Neuronal stem cell (in vitro differentiated cells): Measurements from ENCODE around the gene FAM114A1.
"Not testable (repeated sequence)": the region's sequence is repeated elsewhere in the genome, so short reads cannot be mapped to it uniquely, and the experiment has no call there.

Source experiments
- DNase-seq: peaks from one replicate; pipeline ENCODE4 v3.0.0-alpha.2; 2013; ENCODE audit warnings: low spot score
- H2AFZ ChIP-seq: one replicate; pipeline ENCODE4 v1.6.1; 2013; ENCODE audit warnings: mild to moderate bottlenecking, low read length, inconsistent platforms
- H2AK5ac ChIP-seq: 2 replicates; pipeline ENCODE4 v1.6.1; 2013; ENCODE audit warnings: low read depth, mild to moderate bottlenecking, inconsistent platforms, low read length, moderate library complexity, mixed read lengths
- H2BK120ac ChIP-seq: 2 replicates; pipeline ENCODE4 v1.6.1; 2013; ENCODE audit warnings: low read depth, mild to moderate bottlenecking, inconsistent platforms, low read length, moderate library complexity, mixed read lengths
- H2BK12ac ChIP-seq: one replicate; pipeline ENCODE4 v1.6.1; 2013; ENCODE audit warnings: low read length, inconsistent platforms
- H2BK15ac ChIP-seq: 2 replicates; pipeline ENCODE4 v1.6.1; 2013; ENCODE audit warnings: mild to moderate bottlenecking, low read length, inconsistent platforms, mixed read lengths
- H2BK5ac ChIP-seq: one replicate; pipeline ENCODE4 v1.6.1; 2013; ENCODE audit warnings: inconsistent platforms, mild to moderate bottlenecking, low read length, moderate library complexity
- H3K14ac ChIP-seq: one replicate; pipeline ENCODE4 v1.6.1; 2013; ENCODE audit warnings: low read length, inconsistent platforms
- H3K18ac ChIP-seq: 2 replicates; pipeline ENCODE4 v1.6.1; 2013; ENCODE audit warnings: low read length, inconsistent platforms
- H3K23ac ChIP-seq: 2 replicates; pipeline ENCODE4 v1.6.1; 2013; ENCODE audit warnings: low read depth, mild to moderate bottlenecking, mixed read lengths, low read length, inconsistent platforms; ENCODE audit not compliant: poor library complexity
- H3K27ac ChIP-seq: replicated peaks from 3 replicates; pipeline ENCODE4 v1.5.1; 2013; ENCODE audit warnings: low read length, inconsistent platforms
- H3K27me3 ChIP-seq, 3 experiments: 2 replicates each; pipeline ENCODE4 v1.6.1; 2013; ENCODE audit warnings: low read length in 3 of 3, mild to moderate bottlenecking in 2 of 3, inconsistent platforms in 1 of 3, low read depth in 1 of 3, mixed read lengths in 1 of 3, moderate library complexity in 1 of 3; ENCODE audit not compliant: control insufficient read depth in 3 of 3, insufficient read depth in 3 of 3
- H3K36me3 ChIP-seq, 2 donors: replicated peaks in 1 of 2; 2 replicates each; pipeline ENCODE4 v1.6.1; 2013; ENCODE audit warnings: low read length in 2 of 2; ENCODE audit not compliant: control insufficient read depth in 2 of 2, insufficient read depth in 2 of 2
- H3K4ac ChIP-seq: 2 replicates; pipeline ENCODE4 v1.6.1; 2013; ENCODE audit warnings: inconsistent platforms, mild to moderate bottlenecking, low read length, moderate library complexity
- H3K4me1 ChIP-seq, 2 donors: 1 replicate in 1 of 2; 2 replicates in 1 of 2; pipeline ENCODE4 v1.6.1; 2013; ENCODE audit warnings: low read length in 2 of 2, low read depth in 1 of 2; ENCODE audit not compliant: control insufficient read depth in 2 of 2, insufficient read depth in 1 of 2
- H3K4me2 ChIP-seq: one replicate; pipeline ENCODE4 v1.6.1; 2013; ENCODE audit warnings: mild to moderate bottlenecking, low read length, inconsistent platforms; ENCODE audit not compliant: insufficient read depth, poor library complexity, severe bottlenecking
- H3K4me3 ChIP-seq, 2 donors: 2 replicates each; pipeline ENCODE4 v1.5.1; 2013; ENCODE audit warnings: low read length in 2 of 2, mild to moderate bottlenecking in 2 of 2, inconsistent platforms in 1 of 2, moderate library complexity in 1 of 2
- H3K79me1 ChIP-seq: one replicate; pipeline ENCODE4 v1.6.1; 2013; ENCODE audit warnings: low read depth, mild to moderate bottlenecking, inconsistent platforms, low read length, moderate library complexity
- H3K9ac ChIP-seq: one replicate; pipeline ENCODE4 v1.6.1; 2013; ENCODE audit warnings: mild to moderate bottlenecking, low read depth, low read length, inconsistent platforms; ENCODE audit not compliant: poor library complexity
- H3K9me3 ChIP-seq, 2 donors: replicated peaks in 1 of 2; 2 replicates each; pipeline versions ENCODE3 to v1.6.1; 2013; ENCODE audit warnings: low read length in 2 of 2, mild to moderate bottlenecking in 2 of 2, inconsistent platforms in 1 of 2, low read depth in 1 of 2, mixed read lengths in 1 of 2, moderate library complexity in 1 of 2; ENCODE audit not compliant: control insufficient read depth in 2 of 2, insufficient read depth in 1 of 2
- H4K8ac ChIP-seq: one replicate; pipeline ENCODE4 v1.6.1; 2013; ENCODE audit warnings: low read depth, mild to moderate bottlenecking, inconsistent platforms, low read length, moderate library complexity
- H4K91ac ChIP-seq: one replicate; pipeline ENCODE4 v1.6.1; 2013; ENCODE audit warnings: low read length, low read depth, mild to moderate bottlenecking, inconsistent platforms; ENCODE audit not compliant: poor library complexity
- WGBS, 2 donors: extraction: QIAGEN DNeasy Blood & Tissue Kit; methylation state at CpG; one replicate each; pipeline ENCODE4 v1.1.7; 2013; ENCODE audit warnings: missing lambda C conversion rate in 2 of 2, mixed read lengths in 1 of 2; ENCODE audit not compliant: insufficient read length in 2 of 2, insufficient replicate concordance in 1 of 2; ENCODE audit errors: extremely low coverage in 2 of 2; 5-methylcytosine and 5-hydroxymethylcytosine counted together

The FAM114A1 gene

GRCh38 chr4:38916267-38916666, 48.7 kb downstream of the FAM114A1 start:
- WGBS, 2 donors, result no CpG with 5 or more reads among the region's 5 CpGs
- H3K14ac ChIP-seq, H3K4me1 ChIP-seq, H2BK5ac ChIP-seq, H3K79me1 ChIP-seq, H2BK15ac ChIP-seq, H3K9me3 ChIP-seq, H3K4me3 ChIP-seq, H2BK12ac ChIP-seq, H2AK5ac ChIP-seq, H3K36me3 ChIP-seq, H2BK120ac ChIP-seq, H3K23ac ChIP-seq, H3K18ac ChIP-seq, DNase-seq, H4K8ac ChIP-seq, H3K27me3 ChIP-seq, H3K4ac ChIP-seq, H2AFZ ChIP-seq, H3K9ac ChIP-seq, H3K27ac ChIP-seq, H4K91ac ChIP-seq, H3K4me2 ChIP-seq: not testable (repeated sequence)

- Histone ChIP-seq H3K4me3 (no peak overlapping the region), H2BK5ac (no peak overlapping the region), H3K23ac (no peak overlapping the region), H2BK15ac (no peak overlapping the region), H3K4ac (no peak overlapping the region), H3K18ac (no peak overlapping the region), H3K4me2 (no peak overlapping the region), H2AFZ (no peak overlapping the region), H3K27ac (no peak overlapping the region), H3K36me3 (no peaks in the 10 kb centered on the region), H4K8ac (no peak overlapping the region), H2BK120ac (no peak overlapping the region), H4K91ac (no peak overlapping the region), H3K9ac (no peak overlapping the region), H3K4me1 (peaks cover 0 to 3% of the 10 kb centered on the region in 2 donors), H3K27me3 (no peaks in the 10 kb centered on the region), H3K9me3 (no peaks in the 10 kb centered on the region), H2BK12ac (no peak overlapping the region), H2AK5ac (no peak overlapping the region), H3K14ac (no peak overlapping the region), H3K79me1 (no peaks in the 10 kb centered on the region)
- WGBS, 2 donors, result no CpG with 5 or more reads among the region's 8 CpGs
- no peak for DNase-seq
Observed at GRCh38 chr4:38917481-38918025, 49.9 kb downstream of the FAM114A1 start.

GRCh38 chr4:38919494-38919893, 51.9 kb downstream of the FAM114A1 start:
- no peak overlapping the region for H3K4me2 ChIP-seq
- H2BK15ac ChIP-seq, result no peak overlapping the region
- H3K9me3 ChIP-seq, result no peaks in the 10 kb centered on the region
- H3K27me3 ChIP-seq, result no peaks in the 10 kb centered on the region
- no peak overlapping the region for H2AFZ ChIP-seq
- no peak overlapping the region for H3K9ac ChIP-seq
- no peak overlapping the region for H2AK5ac ChIP-seq
- no peak overlapping the region for H3K4me3 ChIP-seq
- H3K18ac ChIP-seq, result no peak overlapping the region
- no peak for DNase-seq
- no peak overlapping the region for H2BK5ac ChIP-seq
- no peak overlapping the region for H4K8ac ChIP-seq
- no peak overlapping the region for H3K23ac ChIP-seq
- no peaks in the 10 kb centered on the region for H3K79me1 ChIP-seq
- no peak overlapping the region for H4K91ac ChIP-seq
- no CpG with 5 or more reads among the region's 3 CpGs for WGBS, 2 donors
- no peak overlapping the region for H2BK12ac ChIP-seq
- no peak overlapping the region for H3K14ac ChIP-seq
- peaks cover 2 to 5% of the 10 kb centered on the region in 2 donors for H3K4me1 ChIP-seq
- H3K27ac ChIP-seq, result no peak overlapping the region
- no peaks in the 10 kb centered on the region for H3K36me3 ChIP-seq
- no peak overlapping the region for H3K4ac ChIP-seq
- H2BK120ac ChIP-seq, result no peak overlapping the region

GRCh38 chr4:38920186-38920585, 52.6 kb downstream of the FAM114A1 start:
- Histone ChIP-seq H3K14ac (no peak overlapping the region), H2BK12ac (no peak overlapping the region), H2BK15ac (no peak overlapping the region), H3K79me1 (no peaks in the 10 kb centered on the region), H3K4ac (no peak overlapping the region), H3K9me3 (no peaks in the 10 kb centered on the region), H3K4me3 (no peak overlapping the region), H3K27ac (no peak overlapping the region), H2BK5ac (no peak overlapping the region), H2AK5ac (no peak overlapping the region), H2BK120ac (no peak overlapping the region), H3K36me3 (no peaks in the 10 kb centered on the region), H3K4me1 (peaks cover 4 to 9% of the 10 kb centered on the region in 2 donors), H3K27me3 (no peaks in the 10 kb centered on the region), H3K9ac (no peak overlapping the region), H4K8ac (no peak overlapping the region), H3K23ac (no peak overlapping the region), H3K4me2 (no peak overlapping the region), H4K91ac (no peak overlapping the region), H3K18ac (no peak overlapping the region), H2AFZ (no peak overlapping the region)
- WGBS, 2 donors, result no CpG with 5 or more reads among the region's 2 CpGs
- no peak for DNase-seq
